Tibial artery (tissue), 4 donors: Measurements from ENCODE around the gene RAPGEF3.

Source experiments
- DNase-seq, 2 donors: peaks; one replicate each; pipeline ENCODE4 v3.0.0-alpha.2; 2019
- H3K27ac ChIP-seq, 2 donors: fragments of 200-600 bp; sonication (generic) in 1 of 2; 1 replicate in 1 of 2; 2 replicates in 1 of 2; pipeline ENCODE4 v1.5.1; 2018 to 2019; ENCODE audit warnings: mild to moderate bottlenecking in 1 of 2
- H3K27me3 ChIP-seq, 2 donors: fragments of 200-600 bp; sonication (generic) in 1 of 2; one replicate each; pipeline versions ENCODE4 v1.5.1 to v1.6.0; 2016 to 2019
- H3K36me3 ChIP-seq, 3 donors: fragments of 200-600 bp; sonication (generic) in 2 of 3; one replicate each; pipeline ENCODE4 v1.5.1; 2016 to 2019; ENCODE audit warnings: mild to moderate bottlenecking in 2 of 3
- H3K4me1 ChIP-seq, 4 donors: fragments of 200-600 bp; sonication (generic) in 2 of 4; 1 replicate in 3 of 4; 2 replicates in 1 of 4; pipeline ENCODE4 v1.5.1; 2016 to 2019
- H3K4me3 ChIP-seq, 2 donors: fragments of 200-600 bp; sonication (generic) in 1 of 2; 1 replicate in 1 of 2; 2 replicates in 1 of 2; pipeline ENCODE4 v1.5.1; 2018 to 2019; ENCODE audit warnings: mild to moderate bottlenecking in 2 of 2
- H3K9me3 ChIP-seq, 3 donors: fragments of 200-600 bp; sonication (generic) in 1 of 3; one replicate each; pipeline ENCODE4 v1.5.1; 2016 to 2019
- intact Hi-C: fragments of 100-400 bp; cut with DNase I; formaldehyde crosslinking; loops from one replicate; pipeline ENCODE4 v1.15.0; 2023; ENCODE audit warnings: low total_unique reads
- TF ChIP-seq, protein P1 (sequence below), 2 experiments: fragments of 200-600 bp in 1 of 2; fragments of 450-650 bp in 1 of 2; IDR thresholded peaks; one replicate each; pipeline ENCODE4 v1.5.1; 2017 to 2019; ENCODE audit warnings: antibody characterized with exemption in 2 of 2, mild to moderate bottlenecking in 1 of 2, moderate library complexity in 1 of 2

The RAPGEF3 gene

DNA sequence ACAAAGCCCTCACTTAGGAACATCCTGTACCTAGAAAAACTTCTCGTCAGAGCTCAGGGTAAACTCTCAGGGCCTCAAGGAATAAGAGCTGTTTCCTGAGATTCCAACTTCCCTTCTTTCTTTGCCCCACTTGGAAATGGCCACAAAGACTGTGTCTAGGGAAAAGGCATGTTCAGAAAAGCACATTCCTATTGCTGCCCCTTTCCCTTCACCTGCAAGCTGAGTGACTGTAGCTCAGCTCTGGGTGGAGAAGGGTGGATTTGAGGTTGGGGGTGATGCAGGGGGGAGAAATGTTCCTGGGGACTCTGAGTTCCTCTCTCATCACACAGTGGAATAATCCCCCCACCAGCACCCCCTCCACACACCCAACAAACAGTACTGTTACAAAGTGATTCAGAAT lies 40.1 kb downstream of the RAPGEF3 start:
- TF ChIP-seq, protein P1, sequence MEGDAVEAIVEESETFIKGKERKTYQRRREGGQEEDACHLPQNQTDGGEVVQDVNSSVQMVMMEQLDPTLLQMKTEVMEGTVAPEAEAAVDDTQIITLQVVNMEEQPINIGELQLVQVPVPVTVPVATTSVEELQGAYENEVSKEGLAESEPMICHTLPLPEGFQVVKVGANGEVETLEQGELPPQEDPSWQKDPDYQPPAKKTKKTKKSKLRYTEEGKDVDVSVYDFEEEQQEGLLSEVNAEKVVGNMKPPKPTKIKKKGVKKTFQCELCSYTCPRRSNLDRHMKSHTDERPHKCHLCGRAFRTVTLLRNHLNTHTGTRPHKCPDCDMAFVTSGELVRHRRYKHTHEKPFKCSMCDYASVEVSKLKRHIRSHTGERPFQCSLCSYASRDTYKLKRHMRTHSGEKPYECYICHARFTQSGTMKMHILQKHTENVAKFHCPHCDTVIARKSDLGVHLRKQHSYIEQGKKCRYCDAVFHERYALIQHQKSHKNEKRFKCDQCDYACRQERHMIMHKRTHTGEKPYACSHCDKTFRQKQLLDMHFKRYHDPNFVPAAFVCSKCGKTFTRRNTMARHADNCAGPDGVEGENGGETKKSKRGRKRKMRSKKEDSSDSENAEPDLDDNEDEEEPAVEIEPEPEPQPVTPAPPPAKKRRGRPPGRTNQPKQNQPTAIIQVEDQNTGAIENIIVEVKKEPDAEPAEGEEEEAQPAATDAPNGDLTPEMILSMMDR (IDR thresholded peaks at IDR 0.05), result no peak
- no peaks in the 10 kb centered on the region for H3K36me3 ChIP-seq
- no peak overlapping the region for H3K4me3 ChIP-seq
- H3K27me3 ChIP-seq, result no peaks in the 10 kb centered on the region
- H3K27ac ChIP-seq, result peak overlapping the region; percentile 79 to 93
- intact Hi-C loops, result loop anchor here (5.0 kb wide), 3 partner anchors 34 to 119 kb away; partner anchors contain the start of gene SLC48A1
- DNase-seq, result no peak
- H3K4me1 ChIP-seq, result peaks cover 5 to 47% (median 36%) of the 10 kb centered on the region in 4 donors
- H3K9me3 ChIP-seq, result no peaks in the 10 kb centered on the region

DNA sequence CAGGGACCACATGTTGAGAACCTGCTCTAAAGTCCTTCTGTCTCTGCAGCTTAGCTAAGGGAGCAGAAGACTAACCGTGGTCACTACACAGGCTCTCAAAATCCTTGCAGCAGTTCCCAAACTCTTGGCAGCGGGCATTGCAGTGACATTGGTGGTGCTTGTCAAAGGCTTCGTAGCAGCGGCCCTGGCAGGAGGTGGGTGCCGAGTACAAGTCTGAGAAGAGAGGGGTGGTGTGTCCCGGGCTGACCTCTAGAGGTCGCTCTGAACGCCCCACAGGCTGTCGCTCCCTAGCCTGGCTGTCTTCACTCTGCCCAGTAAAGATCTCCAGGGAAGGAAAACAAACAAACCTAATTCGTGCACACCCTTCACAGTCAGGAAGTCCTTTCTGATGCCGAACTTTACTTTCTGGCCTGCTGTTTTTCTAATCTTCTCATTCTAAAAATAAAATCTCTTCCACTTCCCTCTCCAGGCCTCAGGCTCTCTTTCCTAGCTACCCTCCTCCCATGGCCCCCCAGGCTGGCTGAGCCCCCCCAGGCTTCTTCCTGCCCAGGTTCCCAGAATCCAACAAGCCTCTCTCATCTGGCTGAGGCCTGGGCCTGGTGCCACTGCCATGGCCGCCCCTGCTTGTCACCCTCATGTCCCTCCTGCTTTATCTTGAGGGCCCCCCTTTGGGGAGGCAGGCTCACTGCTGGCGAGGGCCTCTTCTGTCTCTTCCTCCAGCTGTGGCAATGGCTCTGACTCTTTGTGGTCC lies 41.1 kb downstream of the RAPGEF3 start:
- Histone ChIP-seq H3K4me3 (peak overlapping the region in 1 of 2 donors; percentile 7), H3K9me3 (no peaks in the 10 kb centered on the region), H3K27ac (peak overlapping the region; percentile 79 to 93), H3K36me3 (no peaks in the 10 kb centered on the region), H3K4me1 (peaks cover 5 to 42% (median 34%) of the 10 kb centered on the region in 4 donors), H3K27me3 (no peaks in the 10 kb centered on the region)
- TF ChIP-seq, protein P1 (IDR thresholded peaks at IDR 0.05), result peak; percentile 82 to 84
- peak; percentile 87 to 94 for DNase-seq
- intact Hi-C loops, result loop anchor here (5.0 kb wide), 3 partner anchors 35 to 120 kb away; partner anchors contain the start of gene SLC48A1

DNA sequence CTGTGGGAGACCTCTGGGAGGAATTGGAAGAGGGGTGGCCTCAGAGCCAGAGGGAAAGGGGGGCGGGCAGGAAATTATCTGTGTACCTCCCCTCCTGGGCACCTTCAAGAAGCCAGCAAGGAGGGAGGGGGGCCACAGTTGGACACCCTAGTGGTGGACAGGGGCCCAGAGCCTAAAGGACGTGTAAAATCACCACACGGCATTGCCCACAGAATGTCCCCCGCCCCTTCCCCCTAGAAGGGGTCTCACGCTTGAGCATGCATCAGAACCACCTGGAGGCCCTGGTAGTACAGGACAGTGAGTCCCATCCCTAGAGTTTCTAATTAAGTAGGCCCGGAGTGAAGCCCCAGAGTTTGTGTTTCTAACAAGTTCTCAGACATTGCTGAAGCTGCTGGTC lies 41.6 kb downstream of the RAPGEF3 start:
- no peaks in the 10 kb centered on the region for H3K27me3 ChIP-seq
- H3K9me3 ChIP-seq, result no peaks in the 10 kb centered on the region
- TF ChIP-seq, protein P1 (IDR thresholded peaks at IDR 0.05), result no peak
- peaks cover 5 to 39% (median 33%) of the 10 kb centered on the region in 4 donors for H3K4me1 ChIP-seq
- DNase-seq, result no peak
- no peak overlapping the region for H3K4me3 ChIP-seq
- intact Hi-C loops, result loop anchor here (5.0 kb wide), 3 partner anchors 35 to 120 kb away; partner anchors contain the start of gene SLC48A1
- H3K27ac ChIP-seq, result peak overlapping the region; percentile 79 to 93
- H3K36me3 ChIP-seq, result no peaks in the 10 kb centered on the region

DNA sequence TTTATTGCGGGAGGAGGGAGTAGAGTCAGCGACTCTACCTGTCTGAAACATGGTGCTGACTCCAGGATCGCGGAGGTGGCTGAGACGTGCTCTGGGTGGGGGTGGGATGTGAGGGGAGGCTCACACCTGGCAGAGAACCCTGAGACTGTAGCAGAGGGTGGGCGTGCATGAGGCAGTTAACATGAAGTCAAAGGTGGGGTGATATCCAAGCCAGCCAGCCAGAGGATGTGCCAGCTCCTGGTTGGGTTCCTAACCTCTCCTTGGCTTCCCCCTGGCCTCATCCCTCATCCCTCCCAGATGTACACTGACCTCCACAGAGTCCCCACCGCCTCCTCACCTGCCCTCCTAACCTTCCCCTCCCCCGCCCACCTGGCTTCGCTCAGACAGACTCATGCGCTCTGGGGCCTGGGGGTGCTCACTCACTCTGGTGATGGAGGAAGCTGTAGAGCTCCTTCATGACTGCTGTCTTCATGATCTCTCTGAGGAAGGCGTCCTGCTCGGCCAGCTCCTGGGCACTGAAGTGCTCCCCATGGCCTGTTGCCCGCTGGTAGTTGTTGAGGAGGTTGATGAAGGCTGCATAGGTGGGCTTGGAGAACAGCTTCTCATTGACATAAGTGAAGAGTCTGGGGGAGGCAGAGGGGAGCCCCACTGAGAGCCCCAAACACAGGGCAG lies 42.7 kb downstream of the RAPGEF3 start:
- Histone ChIP-seq H3K36me3 (no peaks in the 10 kb centered on the region), H3K9me3 (no peaks in the 10 kb centered on the region), H3K4me3 (peak overlapping the region in 1 of 2 donors; percentile 17), H3K27me3 (no peaks in the 10 kb centered on the region), H3K27ac (peak overlapping the region; percentile 79 to 93), H3K4me1 (peaks cover 5 to 39% (median 33%) of the 10 kb centered on the region in 4 donors)
- no peak for DNase-seq
- intact Hi-C loops, result loop anchor here (5.0 kb wide), 3 partner anchors 36 to 121 kb away; partner anchors contain the start of gene SLC48A1
- TF ChIP-seq, protein P1 (IDR thresholded peaks at IDR 0.05), result no peak

DNA sequence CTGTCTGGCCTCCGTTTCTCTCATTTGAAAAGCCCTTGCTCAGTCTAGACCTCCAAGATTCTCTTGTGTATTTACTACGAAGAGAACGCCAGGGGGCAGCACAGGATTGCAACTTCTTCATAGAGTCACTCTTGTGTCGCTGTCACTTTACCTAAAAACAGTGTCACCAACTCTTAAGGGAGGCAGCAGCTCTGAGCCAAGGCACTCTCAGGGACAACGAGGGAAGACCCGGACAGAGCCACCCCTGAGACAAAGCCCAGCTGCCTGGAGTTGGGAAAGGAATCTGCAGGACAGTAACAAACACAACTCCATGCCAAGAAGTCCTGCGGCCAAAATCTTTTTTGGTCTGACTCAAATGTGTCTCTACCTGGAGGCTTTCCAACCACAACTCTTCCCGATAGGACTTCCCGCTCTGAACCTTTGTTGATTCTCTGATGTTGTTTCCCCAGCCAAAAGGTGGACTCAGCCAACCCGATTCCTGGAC lies 43.2 kb downstream of the RAPGEF3 start:
- intact Hi-C loops, result loop anchor here (5.0 kb wide), 3 partner anchors 37 to 122 kb away; partner anchors contain the start of gene SLC48A1
- DNase-seq, result peak; percentile 66 to 87
- Histone ChIP-seq H3K27me3 (no peaks in the 10 kb centered on the region), H3K9me3 (no peaks in the 10 kb centered on the region), H3K36me3 (no peaks in the 10 kb centered on the region), H3K4me1 (peaks cover 5 to 39% (median 33%) of the 10 kb centered on the region in 4 donors), H3K27ac (peak overlapping the region; percentile 79 to 93), H3K4me3 (peak overlapping the region in 1 of 2 donors; percentile 17)
- TF ChIP-seq, protein P1 (IDR thresholded peaks at IDR 0.05), result peak; percentile 72 to 93
